ENCODE measurements around the gene CLK4.

Gene CLK4

DNA sequence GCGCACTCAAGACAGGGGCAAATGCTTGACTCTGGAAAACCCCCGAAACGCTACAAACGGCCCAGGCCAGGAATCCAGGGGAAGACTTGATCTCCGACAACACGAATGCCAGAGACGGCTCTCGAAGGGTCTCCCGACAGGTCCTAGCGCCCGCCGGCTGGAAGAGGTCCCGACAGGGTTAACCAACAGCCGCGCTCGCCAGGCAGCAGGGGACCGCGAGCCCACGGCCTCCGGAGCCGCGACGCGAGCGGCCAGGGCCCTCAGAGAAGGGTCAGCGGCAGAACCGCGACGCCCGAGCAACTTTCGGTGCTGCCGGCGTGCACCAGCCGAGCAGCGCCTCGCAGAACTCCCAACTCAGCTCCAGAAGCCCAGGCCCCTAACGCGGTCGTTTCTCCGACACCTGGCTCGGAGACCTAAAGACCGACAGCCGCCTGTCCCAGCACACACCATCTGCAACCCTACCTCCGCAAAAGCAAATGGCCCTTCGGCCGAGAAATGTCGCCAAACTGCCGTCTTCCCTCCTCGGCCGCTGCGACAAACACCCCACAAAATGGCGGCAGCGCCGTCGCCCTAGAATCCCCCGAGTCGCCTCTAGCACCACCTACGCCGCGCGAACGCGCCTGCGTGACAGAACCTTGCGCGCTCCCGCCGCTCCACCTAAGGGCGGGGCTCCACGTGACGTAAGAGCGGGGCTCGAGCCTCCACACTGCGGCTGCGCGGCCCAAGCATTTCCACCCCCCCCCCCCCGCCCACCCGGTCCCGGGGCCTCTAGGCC lies at the start of gene CLK4:
Gene CLK4 (minus strand): TSS at position 567 of the 775 bp plus-strand sequence. CDS start 3,634 bp downstream, outside the sequence.
- DNase-seq = peak; percentile 97

DNA sequence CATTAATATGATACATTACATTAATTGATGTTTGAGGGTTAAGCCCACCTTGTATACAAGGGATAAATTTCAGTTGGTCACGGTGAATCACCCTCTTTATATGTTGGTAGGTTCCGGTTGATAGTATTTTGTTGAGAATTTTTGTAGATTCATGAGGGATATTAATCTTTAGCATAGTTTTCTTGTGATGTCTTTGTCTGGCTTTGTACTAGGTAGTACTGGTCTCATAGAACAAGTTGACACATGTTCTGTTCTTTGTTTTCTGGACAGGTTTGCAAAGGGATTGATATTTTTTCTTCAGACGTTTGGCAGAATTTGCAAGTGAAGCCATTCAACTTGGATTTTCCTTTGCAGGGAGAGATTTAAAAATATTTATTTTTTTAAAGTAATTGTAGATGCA lies 49.1 kb upstream of the CLK4 start:
- no peak for DNase-seq

DNA sequence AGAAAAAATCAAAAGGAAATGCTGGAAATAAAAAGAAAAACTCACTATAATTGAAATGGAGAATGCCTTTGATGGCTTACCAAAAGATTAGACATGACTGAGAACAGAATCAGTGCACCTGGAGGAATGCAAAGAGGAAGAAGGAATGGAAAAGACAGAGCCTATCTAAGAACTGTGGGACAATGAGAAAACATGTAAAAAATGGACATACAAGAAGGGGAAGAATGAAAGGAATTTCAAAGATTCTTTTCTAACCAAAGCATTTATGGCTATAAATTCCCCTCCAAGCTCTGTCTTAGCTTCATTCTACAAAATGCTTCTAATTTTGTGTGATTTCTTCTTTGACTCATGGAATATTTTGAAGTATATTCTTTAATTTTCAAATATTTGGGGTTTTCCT lies 47.5 kb upstream of the CLK4 start:
- DNase-seq = no peak

DNA sequence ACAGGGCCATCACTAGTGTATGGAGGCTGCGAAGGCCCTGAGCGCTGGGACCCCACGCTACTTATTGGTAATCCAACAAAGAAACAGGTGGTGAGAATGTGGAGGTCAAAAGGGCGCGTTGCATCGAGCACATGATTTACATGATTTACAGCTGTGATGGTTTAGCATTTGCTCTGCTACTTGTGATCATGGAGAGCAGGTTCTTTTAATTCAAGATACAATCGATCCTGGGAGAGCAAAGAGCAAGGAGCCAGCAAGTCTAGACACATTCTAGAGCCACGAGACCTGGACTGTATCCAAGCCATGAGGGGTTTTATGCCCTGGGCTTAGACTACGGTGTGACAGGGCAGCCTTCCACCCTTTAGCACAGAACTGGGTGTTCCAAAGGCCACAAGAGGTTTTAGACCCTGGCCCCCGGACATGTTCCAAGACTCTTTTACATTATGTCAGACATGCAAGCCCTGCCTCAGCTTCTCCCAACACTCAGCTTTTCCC lies 47.0 kb upstream of the CLK4 start:
- DNase-seq = no peak

- DNase-seq = no peak
These were observed 45.8 kb upstream of the CLK4 start for GRCh38 chr5:178672630-178673029.

GRCh38 chr5:178671602-178672144 lies 44.8 kb upstream of the CLK4 start:
- DNase-seq = no peak

DNA sequence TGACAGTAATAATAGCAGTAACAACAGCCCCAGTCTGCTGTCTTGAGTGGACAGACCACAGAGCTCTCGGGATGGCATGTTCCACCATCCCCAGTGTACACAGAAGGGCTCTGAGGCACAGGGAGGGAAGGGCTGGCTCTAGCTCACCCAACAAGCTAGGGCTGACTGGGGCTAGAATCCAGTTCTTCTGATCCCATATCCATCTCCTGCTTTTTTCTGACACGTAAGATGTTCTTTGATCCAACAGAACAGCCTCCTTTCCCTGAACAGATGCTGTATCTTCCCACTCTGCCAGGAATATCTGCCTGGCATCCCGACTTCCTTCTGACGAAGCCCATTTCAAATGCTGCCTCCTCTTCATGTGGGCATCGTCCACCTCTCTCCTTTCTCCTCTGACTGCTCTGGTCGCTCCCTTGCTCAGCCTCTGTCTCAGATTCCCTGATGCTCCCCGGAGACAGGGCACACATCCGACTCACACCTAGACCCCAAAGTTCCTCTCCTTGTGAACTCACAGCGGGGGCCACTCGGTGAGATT lies 43.6 kb upstream of the CLK4 start:
- no peak for DNase-seq

DNA sequence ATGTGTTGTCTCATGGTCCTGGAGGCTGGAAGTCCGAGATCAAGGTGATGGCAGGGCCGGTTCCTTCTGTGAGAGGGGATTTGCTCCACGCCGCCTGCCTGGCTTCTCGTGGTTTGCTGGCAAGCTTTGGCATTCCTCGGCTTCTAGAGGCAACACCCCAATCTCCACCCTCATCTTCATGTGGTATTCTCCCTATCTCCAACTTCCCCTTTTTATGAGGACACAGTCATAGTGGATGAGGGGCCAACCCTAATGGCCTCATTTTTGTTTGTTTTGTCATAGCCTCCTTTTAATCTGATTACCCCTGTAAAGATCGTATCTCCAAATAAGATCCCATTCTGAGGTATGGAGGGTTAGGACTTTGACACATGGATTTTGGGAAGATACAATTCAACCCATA lies 41.7 kb upstream of the CLK4 start:
- DNase-seq = no peak

GRCh38 chr5:178667688-178668087 lies 40.8 kb upstream of the CLK4 start:
- no peak for DNase-seq

GRCh38 chr5:178667101-178667500 lies 40.3 kb upstream of the CLK4 start:
- no peak for DNase-seq

GRCh38 chr5:178664141-178664540 lies 37.3 kb upstream of the CLK4 start:
- no peak for DNase-seq

DNA sequence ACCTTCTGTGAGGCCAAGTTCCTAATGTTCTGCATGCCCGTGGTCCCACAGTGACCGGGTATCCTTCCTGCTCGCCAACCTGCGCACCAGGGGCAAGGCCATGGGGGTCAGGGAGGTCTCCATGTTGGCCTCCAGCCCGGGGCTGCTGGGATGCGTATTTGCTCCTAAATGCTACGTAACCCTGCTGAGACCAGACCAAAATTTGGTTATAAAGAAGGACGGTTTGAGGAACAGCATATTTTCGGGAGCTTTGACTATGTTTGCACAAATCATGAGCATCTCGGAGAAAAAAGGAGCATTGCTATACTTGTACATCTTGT lies 35.7 kb upstream of the CLK4 start:
- no peak for DNase-seq

DNA sequence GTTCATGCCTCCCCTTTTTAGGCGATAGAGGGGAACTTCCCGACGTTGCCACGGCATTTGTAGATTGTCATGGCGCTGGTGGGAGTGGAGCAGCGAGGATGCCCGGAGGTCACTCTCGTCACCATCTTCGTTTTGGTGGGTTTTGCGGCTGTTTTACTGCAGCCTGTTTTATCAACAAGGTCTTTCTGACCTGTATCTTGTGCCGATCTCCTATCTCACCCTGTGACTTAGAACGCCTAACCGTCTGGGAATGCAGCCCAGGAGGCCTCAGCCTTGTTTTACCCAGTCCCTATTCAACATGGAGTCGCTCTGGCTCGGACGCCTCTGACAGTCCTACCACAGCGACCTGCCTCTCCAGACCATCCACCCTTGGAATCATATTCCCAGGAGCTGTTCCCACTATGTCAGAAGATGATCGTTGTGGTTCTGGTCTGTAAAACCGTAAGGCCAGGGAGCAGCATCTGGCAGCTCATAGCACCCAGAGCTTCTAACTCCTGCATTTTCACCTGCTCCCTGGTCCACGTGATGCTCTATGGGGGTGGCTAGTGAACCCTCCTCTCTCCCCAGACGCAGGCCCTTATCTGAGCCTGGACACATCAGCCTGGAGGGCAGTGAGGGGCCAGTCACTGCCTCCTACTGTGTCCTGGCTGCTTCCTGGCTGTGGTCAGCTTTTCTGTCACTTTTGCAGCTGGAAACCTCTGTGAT lies 35.1 kb upstream of the CLK4 start:
- DNase-seq = no peak

- no peak for DNase-seq
These were observed 24.4 kb upstream of the CLK4 start for GRCh38 chr5:178651046-178651810.

DNA sequence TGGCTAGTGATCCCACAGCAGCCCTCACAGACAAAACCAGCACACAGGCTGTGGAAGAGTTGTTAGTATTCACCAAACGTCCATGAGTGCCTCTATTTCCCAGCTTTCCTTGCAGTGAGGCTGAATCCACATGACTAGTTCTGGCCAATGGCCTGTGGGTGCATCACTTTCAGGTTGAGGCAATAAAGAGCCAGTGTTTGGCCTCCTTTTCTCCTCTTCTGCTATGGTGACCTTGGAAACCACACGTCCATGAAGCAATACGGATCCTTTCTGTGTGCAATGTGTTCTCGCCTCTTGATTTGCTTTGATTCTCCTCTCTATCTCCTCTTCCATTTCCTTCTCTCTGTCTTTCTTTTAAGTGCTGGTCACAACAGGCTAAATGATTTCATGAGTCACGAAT lies 23.4 kb upstream of the CLK4 start:
- DNase-seq = no peak

DNA sequence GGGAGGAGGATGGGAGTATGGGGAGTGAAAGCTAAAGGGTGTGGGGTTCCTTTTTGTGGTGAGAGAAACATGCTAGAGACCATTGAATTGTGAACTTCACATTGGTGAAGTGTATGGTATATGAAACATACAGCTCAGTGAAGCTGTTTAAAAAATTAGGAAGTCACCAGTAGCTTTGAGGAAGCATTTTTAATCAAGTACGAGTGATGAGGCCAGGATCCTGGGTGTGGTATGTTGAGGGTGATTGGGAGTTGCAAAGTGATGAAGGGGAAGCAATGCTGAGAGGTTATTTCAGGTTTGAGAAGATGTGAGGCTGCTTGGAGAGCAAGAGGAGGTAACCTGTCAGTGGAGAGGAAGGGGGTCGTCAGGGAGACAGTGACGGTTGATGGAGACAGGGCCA lies 22.7 kb upstream of the CLK4 start:
- no peak for DNase-seq

DNA sequence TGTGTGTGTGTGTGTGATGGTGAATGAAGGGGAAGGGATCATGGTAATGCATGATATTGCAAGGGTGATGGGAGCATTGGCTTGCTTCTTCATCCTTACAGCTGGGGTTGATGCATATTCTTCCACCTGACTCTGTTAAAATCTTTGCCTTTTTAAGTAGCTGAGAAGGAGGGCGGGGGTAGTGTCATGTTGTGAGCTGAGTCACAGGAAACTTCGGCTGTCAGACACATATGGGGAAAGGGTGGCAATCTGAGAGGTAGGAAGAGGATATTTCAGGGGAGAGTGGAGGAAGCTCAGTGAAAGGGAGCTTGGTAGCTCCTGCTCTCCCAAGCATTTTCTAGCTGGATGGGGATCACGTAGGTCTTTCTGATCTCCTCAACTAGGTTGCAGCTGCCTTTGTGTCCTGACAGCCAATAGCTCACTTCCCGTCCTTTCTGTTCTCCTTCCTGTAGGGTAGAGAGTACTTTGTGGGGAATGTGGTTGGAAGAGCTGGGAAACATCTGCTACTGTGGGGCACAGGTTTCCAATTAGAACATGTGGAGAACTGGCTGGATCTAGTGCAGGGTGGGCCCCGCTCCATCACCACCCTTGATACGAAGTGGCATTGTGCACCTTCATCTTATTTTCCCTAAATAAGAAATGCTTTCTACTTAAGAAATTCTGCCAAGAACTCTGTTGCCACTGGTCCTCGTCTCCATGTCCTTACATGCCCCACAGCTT lies 18.1 kb upstream of the CLK4 start:
- no peak for DNase-seq

DNA sequence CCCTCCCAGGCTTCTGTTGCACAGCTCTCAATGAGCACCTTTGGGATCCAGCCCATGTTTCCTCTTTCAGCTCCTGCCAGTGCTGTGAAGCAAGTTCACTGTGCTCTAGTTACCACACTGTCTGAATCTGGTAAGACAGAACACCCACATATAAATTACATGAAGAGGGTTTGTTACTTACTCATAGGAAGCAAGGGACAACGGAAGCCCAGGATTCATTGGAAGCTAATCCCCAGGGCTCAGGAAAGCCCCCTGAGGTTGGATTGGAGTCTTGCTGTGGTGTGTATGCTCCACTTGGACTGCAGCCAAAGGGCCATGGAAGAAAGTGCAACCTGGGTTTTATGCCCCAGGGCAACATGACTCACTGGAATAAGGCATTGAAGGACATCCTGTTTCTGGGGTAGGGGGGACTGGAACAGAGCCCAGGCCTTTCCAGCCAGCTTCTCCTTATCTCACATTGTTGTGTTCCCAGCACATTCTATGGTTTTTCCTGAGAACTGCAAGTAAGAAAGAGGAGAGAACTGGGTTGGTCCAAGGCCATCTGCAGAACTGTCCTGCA lies 15.6 kb upstream of the CLK4 start:
- no peak for DNase-seq

- DNase-seq = no peak
These were observed 14.9 kb upstream of the CLK4 start for GRCh38 chr5:178641711-178642110.

GRCh38 chr5:178640331-178641045 lies 13.6 kb upstream of the CLK4 start:
- no peak for DNase-seq

DNA sequence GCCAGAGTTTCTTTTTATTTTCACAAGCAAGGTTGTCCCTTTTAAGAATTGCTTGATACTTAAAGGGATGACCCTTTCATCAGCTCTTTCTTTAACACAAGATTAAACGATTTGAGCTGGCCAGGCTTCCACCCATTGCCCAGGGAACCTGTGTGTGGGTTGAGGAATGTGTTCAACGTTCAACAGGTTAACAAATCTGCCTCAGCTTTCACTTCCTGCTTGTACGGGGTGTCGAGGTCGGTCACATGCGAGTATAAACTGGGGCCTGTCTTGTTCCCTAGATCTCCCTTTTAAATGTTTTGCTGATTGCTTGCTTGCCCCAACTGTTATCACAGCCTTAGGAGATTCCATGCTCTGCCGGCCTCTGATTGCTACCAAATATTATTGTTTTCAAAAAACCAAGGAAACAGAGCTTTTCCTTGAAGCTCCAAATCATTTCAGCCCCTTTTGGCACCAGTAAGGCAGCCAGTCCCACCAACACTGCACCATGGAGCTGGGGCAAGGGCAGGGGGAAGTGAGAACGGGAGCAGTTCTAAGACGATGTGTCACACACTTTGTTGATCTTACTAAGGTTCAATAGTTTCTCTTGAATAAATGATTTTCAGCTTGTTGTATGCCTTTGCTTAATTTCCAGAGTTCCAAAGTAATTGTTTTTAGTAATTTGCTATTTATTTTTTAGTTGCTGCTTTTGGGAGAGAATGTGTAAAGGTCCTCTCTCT lies 10.7 kb upstream of the CLK4 start:
- no peak for DNase-seq

All from activated CD4-positive, alpha-beta T cell treated with anti-CD3 and anti-CD28 coated beads, Interleukin-2, Interleukin-6, amounts not matched to agents 100 ng/mL and 50 ng/mL, durations not matched to agents 16 hours and 8 hours (primary cell).